Smooth muscle cell (in vitro differentiated cells): Measurements from ENCODE around the gene CDKN1C. TPM values are rescaled to one million over a fixed set of nuclear protein-coding genes. Genes with fewer than 3 reads are reported as not detected.

Experiments
- DNase-seq: peaks from one replicate; lab custom pipeline; 2025; ENCODE audit not compliant: unreplicated experiment; lab: John Stamatoyannopoulos, UW
- H2AFZ ChIP-seq: fragments of 200-600 bp; sonication (generic); 2 replicates; pipeline ENCODE4 v1.6.0; 2016; ENCODE audit warnings: antibody characterized with exemption, low read depth, mild to moderate bottlenecking
- H3F3A ChIP-seq: fragments of 200-600 bp; sonication (generic); 2 replicates; pipeline ENCODE4 v1.6.0; 2017; ENCODE audit warnings: antibody characterized with exemption, low read depth
- H3K27ac ChIP-seq: fragments of 200-600 bp; sonication (generic); 2 replicates; pipeline ENCODE4 v1.5.1; 2016; ENCODE audit warnings: low read depth, mild to moderate bottlenecking
- H3K27me3 ChIP-seq: fragments of 200-600 bp; sonication (generic); 2 replicates; pipeline ENCODE4 v1.6.1; 2016; ENCODE audit warnings: low read depth, mild to moderate bottlenecking
- H3K36me3 ChIP-seq: fragments of 200-600 bp; sonication (generic); 2 replicates; pipeline ENCODE4 v1.5.1; 2016; ENCODE audit warnings: low read depth
- H3K4me1 ChIP-seq: fragments of 200-600 bp; sonication (generic); 2 replicates; pipeline ENCODE4 v1.5.1; 2016; ENCODE audit warnings: low read depth
- H3K4me2 ChIP-seq: fragments of 200-600 bp; sonication (generic); 2 replicates; pipeline ENCODE4 v1.6.0; 2016; ENCODE audit warnings: mild to moderate bottlenecking
- H3K4me3 ChIP-seq: fragments of 200-600 bp; sonication (generic); 2 replicates; pipeline ENCODE4 v1.5.1; 2016; ENCODE audit warnings: mild to moderate bottlenecking
- H3K79me2 ChIP-seq: fragments of 200-600 bp; sonication (generic); 2 replicates; pipeline ENCODE4 v1.6.0; 2016; ENCODE audit warnings: low read depth, mild to moderate bottlenecking
- H3K9ac ChIP-seq: fragments of 200-600 bp; sonication (generic); 2 replicates; pipeline ENCODE4 v1.6.0; 2016; ENCODE audit warnings: low read depth
- H3K9me3 ChIP-seq: fragments of 200-600 bp; sonication (generic); replicated peaks from 2 replicates; pipeline ENCODE4 v1.5.1; 2016; ENCODE audit warnings: low read depth
- H4K20me1 ChIP-seq: fragments of 200-600 bp; sonication (generic); 2 replicates; pipeline ENCODE4 v1.6.0; 2016; ENCODE audit warnings: low read depth
- CTCF ChIP-seq: fragments of 200-600 bp; sonication (generic); IDR thresholded peaks from 2 replicates; pipeline ENCODE4 v1.5.1; 2017; ENCODE audit warnings: borderline replicate concordance, mild to moderate bottlenecking, antibody characterized with exemption; ENCODE audit not compliant: insufficient read depth, poor library complexity, severe bottlenecking
- WGBS: methylation state at CpG from one replicate; pipeline ENCODE4 v1.1.7; 2016; ENCODE audit warnings: low lambda C conversion rate; 5-methylcytosine and 5-hydroxymethylcytosine counted together
- polyA plus RNA-seq: library from polyadenylated mRNA; unstranded; fragments of >200 nt; fragmentation: Nextera tagmentation; extraction: Ambion mirVana; gene quantifications from 2 replicates; pipeline ENCODE4 v1.2.1, GENCODE V29; 2016
- total RNA-seq: library from RNA; depleted of rRNA; stranded (reverse); fragments of >200 nt; gene quantifications from 2 replicates; pipeline ENCODE4 v1.2.3, GENCODE V29; 2014

The CDKN1C gene
- total and polyA plus RNA-seq, 2 experiments from 2014 or later: 171 to 392 TPM

- Histone ChIP-seq H3K27ac (no peak overlapping the region), H3K79me2 (no peaks in the 10 kb centered on the region), H3K27me3 (no peaks in the 10 kb centered on the region), H3K9ac (no peak overlapping the region), H2AFZ (no peak overlapping the region), H3K4me1 (peaks cover 8% of the 10 kb centered on the region), H3F3A (no peaks in the 10 kb centered on the region), H4K20me1 (no peaks in the 10 kb centered on the region), H3K9me3 (no peaks in the 10 kb centered on the region), H3K4me3 (no peak overlapping the region), H3K36me3 (no peaks in the 10 kb centered on the region), H3K4me2 (no peak overlapping the region)
- 94% methylated on average over 9 of the region's 9 CpGs for whole genome bisulfite sequencing
- no peak for DNase-seq
- TF ChIP-seq CTCF: no peak
Measured at GRCh38 chr11:2896047-2896446, 10.5 kb upstream of the CDKN1C start.

GRCh38 chr11:2893935-2894334 lies 8.4 kb upstream of the CDKN1C start:
- no peak for TF ChIP-seq CTCF
- H3K27me3 ChIP-seq: no peaks in the 10 kb centered on the region
- H4K20me1 ChIP-seq: no peaks in the 10 kb centered on the region
- 88% methylated on average over 4 of the region's 4 CpGs for WGBS
- H3K4me3 ChIP-seq: no peak overlapping the region
- H3F3A ChIP-seq: no peaks in the 10 kb centered on the region
- H2AFZ ChIP-seq: no peak overlapping the region
- peaks cover 8% of the 10 kb centered on the region for H3K4me1 ChIP-seq
- H3K9me3 ChIP-seq: no peaks in the 10 kb centered on the region
- no peak for DNase-seq
- no peak overlapping the region for H3K27ac ChIP-seq
- H3K79me2 ChIP-seq: no peaks in the 10 kb centered on the region
- no peak overlapping the region for H3K4me2 ChIP-seq
- H3K36me3 ChIP-seq: no peaks in the 10 kb centered on the region
- no peak overlapping the region for H3K9ac ChIP-seq

GRCh38 chr11:2892967-2893528 lies 7.5 kb upstream of the CDKN1C start:
- Histone ChIP-seq H3F3A (peaks cover 1% of the 10 kb centered on the region), H3K9ac (no peak overlapping the region), H3K27me3 (no peaks in the 10 kb centered on the region), H2AFZ (no peak overlapping the region), H4K20me1 (no peaks in the 10 kb centered on the region), H3K4me2 (peak overlapping the region; percentile 95), H3K4me3 (peak overlapping the region; percentile 52), H3K4me1 (peaks cover 8% of the 10 kb centered on the region), H3K36me3 (no peaks in the 10 kb centered on the region), H3K79me2 (no peaks in the 10 kb centered on the region), H3K27ac (no peak overlapping the region), H3K9me3 (no peaks in the 10 kb centered on the region)
- WGBS: 55% methylated on average over 4 of the region's 4 CpGs
- no peak for DNase-seq
- TF ChIP-seq CTCF: no peak

- Histone ChIP-seq H4K20me1 (no peaks in the 10 kb centered on the region), H3K4me2 (peak overlapping the region; percentile 95), H3K9ac (no peak overlapping the region), H3K4me1 (peaks cover 8% of the 10 kb centered on the region), H3K36me3 (no peaks in the 10 kb centered on the region), H3K27ac (no peak overlapping the region), H3K9me3 (no peaks in the 10 kb centered on the region), H2AFZ (peak overlapping the region; percentile 89), H3K79me2 (no peaks in the 10 kb centered on the region), H3K4me3 (peak overlapping the region; percentile 52), H3F3A (peaks cover 8% of the 10 kb centered on the region), H3K27me3 (no peaks in the 10 kb centered on the region)
- WGBS: 6% methylated on average over 24 of the region's 34 CpGs
- TF ChIP-seq CTCF: peak; percentile 97
- DNase-seq: no peak
Measured at GRCh38 chr11:2892215-2892966, 6.8 kb upstream of the CDKN1C start.
